ENCODE measurements around the gene IMMP2L.

DNA sequence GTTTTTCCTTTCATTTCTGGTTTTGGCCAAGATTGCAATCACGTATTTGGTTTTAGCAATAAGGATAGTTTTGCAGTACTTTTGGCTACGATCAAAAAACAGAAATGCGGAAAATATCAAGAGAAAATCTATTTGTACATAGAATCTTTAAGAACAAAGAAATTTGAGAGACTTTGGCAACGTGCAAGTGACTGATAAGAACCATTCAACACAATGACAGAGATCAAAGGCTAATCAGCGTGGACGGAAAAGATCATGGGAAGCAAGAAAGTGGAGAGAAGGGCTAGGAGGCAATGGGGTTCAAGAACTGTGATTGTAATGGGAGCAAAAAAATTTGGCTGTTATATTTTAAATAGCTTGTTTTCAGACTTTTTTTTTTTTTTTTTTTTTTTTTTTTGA is 487.5 kb downstream of the IMMP2L start:
- TF ChIP-seq CTCF (IDR thresholded peaks at IDR 0.05) (no peak), POLR2A (IDR thresholded peaks at IDR 0.05) (no peak)

All from body of pancreas (tissue), 4 donors.